IMR-90 (cell line): ENCODE results near the gene SPOCK3. TPM values are rescaled to one million over a fixed set of nuclear protein-coding genes. Genes with fewer than 3 reads are reported as not detected.
"Not testable (repeated sequence)": the region's sequence is repeated elsewhere in the genome, so short reads cannot be mapped to it uniquely, and the experiment has no call there.

Experiments
- ATAC-seq: fragments of 200-7000 bp; cut with Tn5 transposase; 2 replicates; pipeline ENCODE4 v1.9.1; 2020; ENCODE audit warnings: low read depth, mild to moderate bottlenecking, moderate library complexity
- BruUV-seq: library from RNA; stranded (reverse); fragments of 400-500 nt; replicated peaks from 2 replicates; lab custom pipeline; 2021; lab: Mats Ljungman, UMichigan
- CTCF ChIA-PET: fragments of 300-600 bp; formaldehyde crosslinking; extraction: SDS; loops from one replicate; lab custom pipeline; 2021; ENCODE audit warnings: antibody characterized with exemption; lab: Yijun Ruan, JAX
- POLR2A ChIA-PET: fragments of 300-600 bp; sonication (Branson Sonifier 250); formaldehyde crosslinking; loops from one replicate; lab custom pipeline; 2022; ENCODE audit warnings: antibody characterized with exemption; ENCODE audit not compliant: unreplicated experiment; lab: Charles Lee
- DNase-seq: peaks from one replicate; pipeline ENCODE4 v3.0.0; 2013
- H2AFZ ChIP-seq: replicated peaks from 2 replicates; pipeline ENCODE3; 2013; ENCODE audit warnings: low read length, mild to moderate bottlenecking; ENCODE audit not compliant: poor library complexity
- H2AK5ac ChIP-seq: 2 replicates; pipeline ENCODE4 v1.6.1; 2013; ENCODE audit warnings: low read depth, low read length, inconsistent platforms
- H2AK9ac ChIP-seq: replicated peaks from 2 replicates; pipeline ENCODE3; 2013; ENCODE audit warnings: mild to moderate bottlenecking, low read depth, low read length, moderate library complexity; ENCODE audit not compliant: poor library complexity
- H2BK120ac ChIP-seq: 2 replicates; pipeline ENCODE4 v1.6.1; 2013; ENCODE audit warnings: low read depth, low read length, inconsistent platforms
- H2BK15ac ChIP-seq: 3 replicates; pipeline ENCODE4 v1.6.1; 2013; ENCODE audit warnings: low read depth, low read length, inconsistent platforms
- H2BK20ac ChIP-seq: 2 replicates; pipeline ENCODE4 v1.6.1; 2013; ENCODE audit warnings: low read depth, mild to moderate bottlenecking, inconsistent platforms, low read length, moderate library complexity
- H2BK5ac ChIP-seq: 2 replicates; pipeline ENCODE4 v1.6.1; 2013; ENCODE audit warnings: mild to moderate bottlenecking, low read depth, low read length, inconsistent platforms; ENCODE audit not compliant: poor library complexity, severe bottlenecking
- H3K14ac ChIP-seq: replicated peaks from 2 replicates; pipeline ENCODE4 v1.6.1; 2013; ENCODE audit warnings: low read depth, low read length, inconsistent platforms
- H3K18ac ChIP-seq: 2 replicates; pipeline ENCODE4 v1.6.1; 2013; ENCODE audit warnings: low read depth, low read length, control low read depth
- H3K23ac ChIP-seq: 2 replicates; pipeline ENCODE4 v1.6.1; 2013; ENCODE audit warnings: low read depth, low read length, inconsistent platforms
- H3K27ac ChIP-seq: 2 replicates; pipeline ENCODE4 v1.5.1; 2013; ENCODE audit warnings: mild to moderate bottlenecking, control low read depth, low read length; ENCODE audit not compliant: insufficient read depth
- H3K27me3 ChIP-seq: 2 replicates; pipeline ENCODE4 v1.6.1; 2013; ENCODE audit warnings: low read length; ENCODE audit not compliant: control insufficient read depth, insufficient read depth
- H3K36me3 ChIP-seq: 2 replicates; pipeline ENCODE4 v1.6.1; 2013; ENCODE audit warnings: low read length, mixed read lengths; ENCODE audit not compliant: control insufficient read depth, insufficient read depth
- H3K4ac ChIP-seq: 2 replicates; pipeline ENCODE4 v1.6.1; 2013; ENCODE audit warnings: low read depth, low read length, inconsistent platforms
- H3K4me1 ChIP-seq: 2 replicates; pipeline ENCODE4 v1.6.1; 2013; ENCODE audit warnings: low read length, mixed read lengths; ENCODE audit not compliant: control insufficient read depth, insufficient read depth
- H3K4me2 ChIP-seq: 2 replicates; pipeline ENCODE4 v1.6.1; 2013; ENCODE audit warnings: low read depth, mild to moderate bottlenecking, control low read depth, low read length, moderate library complexity
- H3K4me3 ChIP-seq: 2 replicates; pipeline ENCODE4 v1.5.1; 2013; ENCODE audit warnings: low read depth, mild to moderate bottlenecking, control low read depth, low read length, moderate library complexity; ENCODE audit not compliant: insufficient read depth
- H3K56ac ChIP-seq: 2 replicates; pipeline ENCODE4 v1.6.1; 2013; ENCODE audit warnings: low read length, inconsistent platforms; ENCODE audit not compliant: insufficient read depth; ENCODE audit errors: extremely low read depth
- H3K79me1 ChIP-seq, 2 experiments: 2 replicates each; pipeline ENCODE4 v1.6.1; 2013; ENCODE audit warnings: low read length in 2 of 2, inconsistent platforms in 1 of 2, low read depth in 1 of 2
- H3K9ac ChIP-seq: 2 replicates; pipeline ENCODE4 v1.6.1; 2013; ENCODE audit warnings: low read depth, low read length, control low read depth
- H3K9me1 ChIP-seq: 2 replicates; pipeline ENCODE4 v1.6.1; 2013; ENCODE audit warnings: low read length, inconsistent platforms; ENCODE audit not compliant: insufficient read depth
- H3K9me3 ChIP-seq: 2 replicates; pipeline ENCODE4 v1.6.1; 2013; ENCODE audit warnings: low read length; ENCODE audit not compliant: control insufficient read depth, insufficient read depth
- H4K20me1 ChIP-seq: 2 replicates; pipeline ENCODE4 v1.6.1; 2013; ENCODE audit warnings: low read length, inconsistent platforms; ENCODE audit not compliant: insufficient read depth
- H4K5ac ChIP-seq: 2 replicates; pipeline ENCODE4 v1.6.1; 2013; ENCODE audit warnings: mild to moderate bottlenecking, low read depth, low read length, control low read depth
- H4K8ac ChIP-seq, 2 experiments: 2 replicates each; pipeline ENCODE4 v1.6.1; 2013; ENCODE audit warnings: low read depth in 2 of 2, low read length in 2 of 2, control low read depth in 1 of 2, inconsistent platforms in 1 of 2
- H4K91ac ChIP-seq: 2 replicates; pipeline ENCODE4 v1.6.1; 2013; ENCODE audit warnings: low read depth, low read length, inconsistent platforms; ENCODE audit not compliant: insufficient read depth
- FOS ChIP-seq: fragments of 150-350 bp; IDR thresholded peaks from 2 replicates; pipeline ENCODE4 v1.6.1; 2016; ENCODE audit warnings: low read depth, low read length
- POLR2A ChIP-seq: IDR thresholded peaks from 2 replicates; pipeline ENCODE4 v1.6.1; 2012; ENCODE audit warnings: mild to moderate bottlenecking, low read depth, low read length
- RFX5 ChIP-seq: IDR thresholded peaks from 2 replicates; pipeline ENCODE4 v1.8.0; 2012; ENCODE audit warnings: low read depth, mild to moderate bottlenecking, low read length, moderate library complexity
- SMC3 ChIP-seq: fragments of 150-350 bp; IDR thresholded peaks from 2 replicates; pipeline ENCODE4 v1.6.1; 2016; ENCODE audit warnings: low read depth, mild to moderate bottlenecking, antibody characterized with exemption, low read length, moderate library complexity
- WGBS, 2 experiments: methylation state at CpG; one replicate each; pipeline versions ENCODE4 v1.1.5 to v1.1.7; 2013; ENCODE audit warnings: missing lambda C conversion rate in 2 of 2; ENCODE audit not compliant: insufficient read length in 1 of 2; ENCODE audit errors: extremely low coverage in 2 of 2; 5-methylcytosine and 5-hydroxymethylcytosine counted together
- dilution Hi-C: fragments of 300-500 bp; cut with HindIII; formaldehyde crosslinking; loops from one replicate; pipeline ENCODE4 v1.14.3; 2018; ENCODE audit warnings: low sequenced_read_pairs; ENCODE audit not compliant: unreplicated experiment
- in situ Hi-C: fragments of 300-500 bp; cut with MboI; formaldehyde crosslinking; loops from 3 replicates; pipeline ENCODE4 v1.14.3; 2019; ENCODE audit warnings: low sequenced_read_pairs, inconsistent platforms, mixed read lengths
- intact Hi-C: fragments of 100-400 bp; cut with micrococcal nuclease; formaldehyde crosslinking; loops from 2 replicates; pipeline ENCODE4 v1.10.0; 2022
- polyA plus RNA-seq, 3 experiments: library from polyadenylated mRNA; depleted of rRNA; stranded (reverse); fragments of >200 nt; gene quantifications; 2 replicates each; pipeline ENCODE4 v1.2.3, GENCODE V29; 2012; ENCODE audit warnings: low replicate concordance in 1 of 3
- total RNA-seq: library from RNA; depleted of rRNA; stranded (reverse); fragments of >200 nt; gene quantifications from 2 replicates; pipeline ENCODE4 v1.2.3, GENCODE V29; 2012
- TF ChIP-seq, protein P1 (sequence below): fragments of 150-350 bp; IDR thresholded peaks from 2 replicates; pipeline ENCODE4 v1.6.1; 2016; ENCODE audit warnings: low read depth, mild to moderate bottlenecking, low read length, moderate library complexity, borderline replicate concordance

SPOCK3 gene
- total and polyA plus RNA-seq, 2 of the 4 experiments (the other 2 are of a cell fraction) = not detected

DNA sequence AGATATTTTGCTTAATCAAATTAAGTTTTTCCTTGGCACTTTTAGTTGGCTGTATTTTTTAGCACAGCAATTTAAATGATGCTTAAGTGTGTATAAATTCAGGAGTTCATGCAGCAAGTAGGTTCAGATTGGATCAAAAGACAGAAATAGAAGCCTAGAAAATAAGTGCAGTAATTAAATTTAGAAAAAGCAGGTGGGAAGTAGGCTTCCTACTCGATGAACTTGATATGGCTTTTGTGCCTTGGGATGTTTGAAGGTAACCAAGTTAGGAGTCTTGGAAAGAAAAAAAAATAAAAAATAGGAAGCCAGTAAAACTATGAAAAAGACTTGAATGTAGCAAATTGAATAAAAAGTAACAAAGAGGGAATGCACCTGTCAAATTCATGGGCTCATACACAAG, 372.3 kb downstream of the SPOCK3 start:
- H2BK15ac ChIP-seq = no peak overlapping the region
- peaks cover 2% of the 10 kb centered on the region; the same call in 1 of the 2 replicates for H3K9me3 ChIP-seq
- TF ChIP-seq POLR2A (no peak), SMC3 (no peak), RFX5 (no peak), FOS (no peak)
- TF ChIP-seq, protein P1, sequence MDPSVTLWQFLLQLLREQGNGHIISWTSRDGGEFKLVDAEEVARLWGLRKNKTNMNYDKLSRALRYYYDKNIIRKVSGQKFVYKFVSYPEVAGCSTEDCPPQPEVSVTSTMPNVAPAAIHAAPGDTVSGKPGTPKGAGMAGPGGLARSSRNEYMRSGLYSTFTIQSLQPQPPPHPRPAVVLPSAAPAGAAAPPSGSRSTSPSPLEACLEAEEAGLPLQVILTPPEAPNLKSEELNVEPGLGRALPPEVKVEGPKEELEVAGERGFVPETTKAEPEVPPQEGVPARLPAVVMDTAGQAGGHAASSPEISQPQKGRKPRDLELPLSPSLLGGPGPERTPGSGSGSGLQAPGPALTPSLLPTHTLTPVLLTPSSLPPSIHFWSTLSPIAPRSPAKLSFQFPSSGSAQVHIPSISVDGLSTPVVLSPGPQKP = no peak
- H4K8ac ChIP-seq = no peak overlapping the region
- H2AK9ac ChIP-seq = no peak overlapping the region
- H3K56ac ChIP-seq = no peak overlapping the region
- no peaks in the 10 kb centered on the region for H3K27me3 ChIP-seq
- H3K9ac ChIP-seq = no peak overlapping the region
- no peak overlapping the region for H3K4ac ChIP-seq
- no peak overlapping the region for H3K18ac ChIP-seq
- H3K14ac ChIP-seq = no peak overlapping the region
- no peak overlapping the region for H3K4me2 ChIP-seq
- intact Hi-C loops (no loop called here), dilution Hi-C loops (no loop called here), in situ Hi-C loops (no loop called here)
- H4K91ac ChIP-seq = no peak overlapping the region
- no peak overlapping the region for H3K4me3 ChIP-seq
- POLR2A ChIA-PET = no interaction called here
- H4K20me1 ChIP-seq = no peaks in the 10 kb centered on the region
- H3K4me1 ChIP-seq = no peaks in the 10 kb centered on the region
- DNase-seq (no peak), ATAC-seq (no peak)
- H2AK5ac ChIP-seq = no peak overlapping the region
- CTCF ChIA-PET = no interaction called here
- H2BK20ac ChIP-seq = no peak overlapping the region
- no CpG with 5 or more reads among the region's 1 CpG for WGBS, 2 experiments
- H2BK5ac ChIP-seq = no peak overlapping the region
- no peaks in the 10 kb centered on the region for H3K9me1 ChIP-seq
- no peak overlapping the region for H3K27ac ChIP-seq
- no peak overlapping the region for H2AFZ ChIP-seq
- no peaks in the 10 kb centered on the region for H3K79me1 ChIP-seq
- no TSS peak for BruUV-seq
- no peaks in the 10 kb centered on the region for H3K36me3 ChIP-seq
- no peak overlapping the region for H3K23ac ChIP-seq
- no peak overlapping the region for H2BK120ac ChIP-seq
- no peak overlapping the region for H4K5ac ChIP-seq

DNA sequence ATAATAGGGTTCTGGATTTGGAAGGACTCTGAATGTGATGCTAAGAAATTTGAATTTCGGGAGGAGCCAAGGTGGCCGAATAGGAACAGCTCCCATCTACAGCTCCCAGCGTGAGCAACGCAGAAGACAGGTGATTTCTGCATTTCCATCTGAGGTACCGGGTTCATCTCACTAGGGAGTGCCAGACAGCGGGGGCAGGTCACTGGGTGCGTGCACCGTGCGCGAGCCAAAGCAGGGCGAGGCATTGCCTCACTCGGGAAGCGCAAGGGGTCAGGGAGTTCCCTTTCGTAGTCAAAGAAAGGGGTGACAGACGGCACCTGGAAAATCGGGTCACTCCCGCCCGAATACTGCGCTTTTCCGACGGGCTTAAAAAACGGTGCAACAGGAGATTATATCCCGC, 383.9 kb downstream of the SPOCK3 start:
- dilution Hi-C loops, intact Hi-C loops: not testable (repeated sequence)
- WGBS, 2 experiments = no CpG with 5 or more reads among the region's 23 CpGs

More for the DNA sequence above, 383.9 kb downstream of the SPOCK3 start:
- H3K9me3 ChIP-seq, H2BK5ac ChIP-seq, H3K9ac ChIP-seq, POLR2A ChIA-PET, H3K27ac ChIP-seq, H3K14ac ChIP-seq, in situ Hi-C loops, H3K4me3 ChIP-seq, H4K91ac ChIP-seq, H4K5ac ChIP-seq, H3K4me1 ChIP-seq, H3K27me3 ChIP-seq, H3K9me1 ChIP-seq, H3K18ac ChIP-seq, BruUV-seq, H4K20me1 ChIP-seq, H2BK15ac ChIP-seq, ATAC-seq, H2AK5ac ChIP-seq, CTCF ChIA-PET, H3K36me3 ChIP-seq, DNase-seq, H3K56ac ChIP-seq, H2AK9ac ChIP-seq, H3K4ac ChIP-seq, H3K4me2 ChIP-seq, H2BK20ac ChIP-seq, H2AFZ ChIP-seq, H2BK120ac ChIP-seq, H3K23ac ChIP-seq, H3K79me1 ChIP-seq, H4K8ac ChIP-seq: not testable (repeated sequence)
